AG09309 (cell line): ENCODE results near the gene TSC22D3.

ENCODE experiments used
- DNase-seq: peaks from one replicate; pipeline ENCODE4 v3.0.0-alpha.2; 2010; ENCODE audit warnings: low read depth
- H3K4me3 ChIP-seq: 2 replicates; pipeline ENCODE4 v1.5.1; 2011; ENCODE audit warnings: mild to moderate bottlenecking, low read depth, low read length, moderate library complexity; ENCODE audit not compliant: control insufficient read depth
- TF ChIP-seq, protein P1 (sequence below): IDR thresholded peaks from 2 replicates; pipeline ENCODE4 v1.5.1; 2011; ENCODE audit warnings: mild to moderate bottlenecking, low read depth, low read length, inconsistent platforms; ENCODE audit not compliant: insufficient read depth, control insufficient read depth; ENCODE audit errors: missing control alignments

TSC22D3 gene

DNA sequence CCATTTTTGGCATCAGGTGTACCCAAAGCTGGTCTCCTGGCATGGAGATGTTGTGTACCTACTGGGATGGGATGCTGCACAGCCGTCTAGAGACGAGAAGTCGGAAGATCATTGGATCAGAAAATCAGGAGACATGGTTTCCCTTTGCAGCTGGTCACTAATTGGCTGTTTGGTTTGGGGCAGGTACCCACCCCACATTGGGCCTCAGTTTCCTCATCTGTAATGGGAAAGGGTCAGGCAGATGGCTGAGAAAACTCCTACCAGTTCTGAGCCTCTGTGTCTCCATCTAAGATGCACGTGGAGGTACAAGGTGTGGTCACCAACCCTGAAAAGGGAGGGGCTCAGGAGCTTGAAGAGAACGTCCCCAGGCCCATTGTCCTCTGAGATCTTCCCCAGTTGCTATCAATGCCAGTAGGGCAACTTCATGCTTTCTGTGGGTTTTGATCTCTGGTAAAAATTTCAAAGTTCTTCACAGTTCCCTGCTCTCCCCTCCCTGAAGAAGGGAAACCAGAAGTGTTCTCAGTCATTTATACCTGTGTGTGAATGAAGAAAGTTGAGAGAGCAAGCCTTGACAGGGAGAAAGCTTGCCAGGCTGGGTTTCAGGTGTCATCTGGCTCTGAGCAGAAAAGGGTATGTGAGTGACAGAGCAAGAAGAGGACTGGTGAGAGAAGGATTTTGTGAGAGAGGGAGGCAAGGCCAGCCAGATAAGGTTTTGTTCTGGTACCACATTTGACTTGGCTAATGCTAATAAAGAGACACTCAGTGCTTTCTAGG lies 15.1 kb downstream of the TSC22D3 start:
- TF ChIP-seq, protein P1, sequence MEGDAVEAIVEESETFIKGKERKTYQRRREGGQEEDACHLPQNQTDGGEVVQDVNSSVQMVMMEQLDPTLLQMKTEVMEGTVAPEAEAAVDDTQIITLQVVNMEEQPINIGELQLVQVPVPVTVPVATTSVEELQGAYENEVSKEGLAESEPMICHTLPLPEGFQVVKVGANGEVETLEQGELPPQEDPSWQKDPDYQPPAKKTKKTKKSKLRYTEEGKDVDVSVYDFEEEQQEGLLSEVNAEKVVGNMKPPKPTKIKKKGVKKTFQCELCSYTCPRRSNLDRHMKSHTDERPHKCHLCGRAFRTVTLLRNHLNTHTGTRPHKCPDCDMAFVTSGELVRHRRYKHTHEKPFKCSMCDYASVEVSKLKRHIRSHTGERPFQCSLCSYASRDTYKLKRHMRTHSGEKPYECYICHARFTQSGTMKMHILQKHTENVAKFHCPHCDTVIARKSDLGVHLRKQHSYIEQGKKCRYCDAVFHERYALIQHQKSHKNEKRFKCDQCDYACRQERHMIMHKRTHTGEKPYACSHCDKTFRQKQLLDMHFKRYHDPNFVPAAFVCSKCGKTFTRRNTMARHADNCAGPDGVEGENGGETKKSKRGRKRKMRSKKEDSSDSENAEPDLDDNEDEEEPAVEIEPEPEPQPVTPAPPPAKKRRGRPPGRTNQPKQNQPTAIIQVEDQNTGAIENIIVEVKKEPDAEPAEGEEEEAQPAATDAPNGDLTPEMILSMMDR, result no peak
- no peak overlapping the region for H3K4me3 ChIP-seq
- DNase-seq, result no peak

DNA sequence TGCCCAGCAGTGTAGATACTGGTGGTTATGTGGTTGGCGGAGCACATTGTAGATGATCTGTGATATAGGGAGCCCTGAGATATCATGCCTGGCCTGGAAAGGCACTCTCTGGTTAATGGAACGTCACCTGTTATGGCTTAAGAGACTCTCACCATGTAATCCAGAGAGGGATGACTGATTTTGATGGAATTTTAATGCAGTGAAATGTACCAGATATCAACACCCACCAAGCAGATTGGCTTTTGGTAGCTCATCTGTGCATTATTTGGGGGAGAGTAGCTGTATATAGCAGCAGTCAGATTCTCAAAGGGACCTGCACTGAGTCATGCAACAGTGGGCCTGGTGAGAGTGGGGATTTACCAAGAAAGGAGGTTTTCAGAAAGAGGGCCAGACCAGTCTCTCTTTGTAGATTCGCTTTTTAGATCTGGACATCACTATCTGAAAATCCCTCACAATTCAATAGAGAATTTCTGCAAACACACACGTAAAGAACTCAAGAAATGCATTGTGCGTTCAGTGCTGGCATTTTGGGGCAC lies 17.3 kb downstream of the TSC22D3 start:
- DNase-seq, result no peak
- TF ChIP-seq, protein P1, result no peak
- no peak overlapping the region for H3K4me3 ChIP-seq

DNA sequence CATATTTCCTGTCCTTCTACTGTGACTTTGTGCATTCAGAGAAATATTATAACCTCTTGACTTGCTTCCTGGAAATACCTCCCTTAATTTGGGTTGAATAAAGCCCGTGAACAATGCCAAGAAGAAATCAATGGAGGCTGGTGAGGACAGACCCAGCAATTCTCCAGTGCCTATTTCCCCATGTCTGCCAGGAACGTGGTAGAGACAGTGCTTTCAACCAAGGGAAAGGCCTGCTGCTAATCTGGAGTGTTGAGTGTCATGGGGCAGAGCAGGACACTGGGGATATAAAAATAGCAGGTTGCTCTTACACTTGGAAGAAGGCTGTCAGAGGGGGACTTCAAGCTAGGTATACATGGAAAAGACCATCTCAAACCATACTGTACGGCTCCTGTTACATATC lies 19.9 kb downstream of the TSC22D3 start:
- TF ChIP-seq, protein P1, result no peak
- no peak for DNase-seq
- no peak overlapping the region for H3K4me3 ChIP-seq

DNA sequence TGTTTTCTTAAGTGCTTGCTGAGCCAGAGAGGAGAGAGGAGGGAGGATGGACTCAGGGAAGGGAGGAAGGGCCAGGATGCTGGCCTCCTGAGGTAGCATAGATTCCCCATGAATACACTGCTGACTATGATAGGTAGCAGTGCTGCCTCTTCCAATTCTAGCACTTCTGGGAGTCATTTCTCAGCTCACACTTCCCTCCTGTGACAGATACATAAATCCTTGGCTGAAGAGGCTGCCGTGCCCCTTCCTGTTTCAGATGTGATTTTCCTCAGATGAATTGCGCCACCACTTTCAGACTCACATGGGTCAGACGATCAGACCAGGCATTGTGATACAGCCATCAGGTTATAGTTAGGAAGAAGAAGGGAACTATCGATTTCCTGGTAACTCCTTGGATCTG lies 22.4 kb downstream of the TSC22D3 start:
- TF ChIP-seq, protein P1, result no peak
- H3K4me3 ChIP-seq, result no peak overlapping the region
- DNase-seq, result no peak

DNA sequence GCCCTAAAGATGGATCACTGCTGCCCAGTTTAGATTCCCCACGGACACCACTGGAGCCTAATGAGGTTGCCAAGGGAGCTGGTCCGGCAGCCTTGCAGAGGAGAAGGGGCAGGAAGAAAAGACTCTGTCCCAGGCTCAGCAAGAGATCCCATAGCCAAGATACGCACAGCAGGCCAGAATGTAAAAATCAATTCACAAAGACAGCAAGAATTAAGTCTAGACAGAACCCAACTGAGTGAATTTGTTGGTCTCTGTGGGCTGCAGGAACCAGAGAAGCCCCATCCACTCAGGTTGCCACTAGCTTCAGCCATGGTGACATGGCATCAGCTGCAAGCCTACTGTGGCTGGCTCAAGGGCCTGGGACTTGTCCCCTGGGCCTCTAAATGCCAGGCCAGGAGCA lies 22.9 kb downstream of the TSC22D3 start:
- TF ChIP-seq, protein P1, result no peak
- H3K4me3 ChIP-seq, result no peak overlapping the region
- DNase-seq, result no peak

DNA sequence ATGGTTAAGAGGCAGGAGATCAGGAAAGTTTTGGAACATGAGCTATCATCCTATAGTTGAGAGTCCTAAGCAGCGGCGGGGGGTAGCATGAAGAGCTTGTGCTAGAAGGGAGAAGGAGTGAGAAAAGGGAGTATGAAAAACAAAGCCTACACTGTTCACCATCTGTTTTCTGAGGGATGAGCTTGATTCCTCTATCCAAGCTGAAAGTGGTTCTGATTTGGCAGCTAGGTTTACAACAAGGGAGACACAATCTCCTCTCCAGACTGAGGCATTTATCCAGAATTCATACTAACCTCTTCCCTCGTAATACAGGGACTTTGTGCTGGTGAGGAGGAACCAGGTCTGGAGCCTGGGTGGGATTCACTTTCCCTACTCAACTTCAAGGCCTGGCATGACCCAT lies 23.5 kb downstream of the TSC22D3 start:
- TF ChIP-seq, protein P1, result no peak
- no peak for DNase-seq
- no peak overlapping the region for H3K4me3 ChIP-seq
